GM10847 (cell line): Measurements from ENCODE around the gene SPEG.

Source experiments
- POLR2A ChIP-seq: IDR thresholded peaks from 2 replicates; pipeline ENCODE4 v1.6.1; 2011; ENCODE audit not compliant: insufficient read length; ENCODE audit errors: extremely low read depth

SPEG gene

DNA sequence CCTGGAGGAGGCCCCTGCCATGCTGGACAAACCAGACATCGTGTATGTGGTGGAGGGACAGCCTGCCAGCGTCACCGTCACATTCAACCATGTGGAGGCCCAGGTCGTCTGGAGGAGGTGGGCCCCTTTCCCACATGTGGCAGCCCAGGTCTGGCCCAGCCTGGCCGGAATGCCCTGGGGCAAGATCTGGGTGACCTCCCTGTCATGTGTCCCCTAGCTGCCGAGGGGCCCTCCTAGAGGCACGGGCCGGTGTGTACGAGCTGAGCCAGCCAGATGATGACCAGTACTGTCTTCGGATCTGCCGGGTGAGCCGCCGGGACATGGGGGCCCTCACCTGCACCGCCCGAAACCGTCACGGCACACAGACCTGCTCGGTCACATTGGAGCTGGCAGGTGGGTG lies 38.9 kb downstream of the SPEG start:
- TF ChIP-seq POLR2A = no peak

DNA sequence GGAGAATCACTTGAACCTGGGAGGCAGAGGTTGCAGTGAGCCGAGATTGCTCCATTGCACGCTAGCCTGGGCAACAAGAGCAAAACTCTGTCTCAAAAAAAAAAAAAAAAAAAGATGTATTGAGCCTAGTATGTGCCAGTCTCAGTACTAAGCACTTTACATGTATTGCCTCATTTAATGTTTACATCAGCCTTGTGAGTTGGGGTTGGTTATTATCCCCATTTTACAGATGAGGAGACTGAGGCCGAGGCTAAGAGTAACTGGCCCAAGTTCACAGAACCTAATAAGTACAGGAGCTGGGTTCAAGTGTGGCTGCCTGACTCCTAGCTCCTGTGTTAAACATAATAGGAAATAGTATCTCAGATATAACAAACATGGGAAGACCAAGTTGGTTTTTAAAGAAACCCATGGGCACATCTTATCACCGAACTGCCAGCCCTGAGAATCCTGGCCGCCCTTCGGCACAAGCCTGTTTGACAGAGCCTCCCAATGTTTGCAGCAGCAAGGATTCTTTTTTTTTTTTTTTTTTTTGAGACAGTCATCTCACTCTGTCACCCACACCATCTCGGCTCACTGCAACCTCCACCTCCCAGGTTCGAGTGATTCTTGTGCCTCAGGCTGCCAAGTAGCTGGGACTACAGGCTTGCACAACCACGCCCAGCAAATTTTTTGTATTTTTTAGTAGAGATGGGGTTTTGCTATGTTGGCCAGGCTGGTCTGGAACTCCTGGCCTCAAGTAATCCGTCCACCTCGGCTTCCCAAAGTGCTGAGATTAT lies 39.8 kb downstream of the SPEG start:
- TF ChIP-seq POLR2A = no peak

DNA sequence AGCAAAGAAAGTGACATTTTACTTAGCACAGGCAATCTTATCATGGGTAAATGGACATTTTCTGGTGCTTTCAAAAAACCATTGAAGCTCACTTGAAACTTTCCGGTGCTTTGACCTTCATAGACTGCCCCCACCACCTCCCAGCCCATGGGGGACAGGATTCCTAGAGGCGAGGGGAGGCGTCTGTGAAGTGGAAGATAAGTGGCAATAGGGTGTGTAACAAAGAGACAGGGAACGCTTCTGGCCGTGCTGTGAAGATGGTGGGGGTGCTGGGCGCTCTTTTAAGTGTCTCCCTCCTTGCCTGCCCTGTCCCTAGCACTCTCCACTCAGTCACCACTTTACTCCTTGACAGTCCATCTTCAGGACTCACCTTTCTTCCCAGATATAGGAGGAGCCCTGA lies 40.6 kb downstream of the SPEG start:
- TF ChIP-seq POLR2A = no peak

DNA sequence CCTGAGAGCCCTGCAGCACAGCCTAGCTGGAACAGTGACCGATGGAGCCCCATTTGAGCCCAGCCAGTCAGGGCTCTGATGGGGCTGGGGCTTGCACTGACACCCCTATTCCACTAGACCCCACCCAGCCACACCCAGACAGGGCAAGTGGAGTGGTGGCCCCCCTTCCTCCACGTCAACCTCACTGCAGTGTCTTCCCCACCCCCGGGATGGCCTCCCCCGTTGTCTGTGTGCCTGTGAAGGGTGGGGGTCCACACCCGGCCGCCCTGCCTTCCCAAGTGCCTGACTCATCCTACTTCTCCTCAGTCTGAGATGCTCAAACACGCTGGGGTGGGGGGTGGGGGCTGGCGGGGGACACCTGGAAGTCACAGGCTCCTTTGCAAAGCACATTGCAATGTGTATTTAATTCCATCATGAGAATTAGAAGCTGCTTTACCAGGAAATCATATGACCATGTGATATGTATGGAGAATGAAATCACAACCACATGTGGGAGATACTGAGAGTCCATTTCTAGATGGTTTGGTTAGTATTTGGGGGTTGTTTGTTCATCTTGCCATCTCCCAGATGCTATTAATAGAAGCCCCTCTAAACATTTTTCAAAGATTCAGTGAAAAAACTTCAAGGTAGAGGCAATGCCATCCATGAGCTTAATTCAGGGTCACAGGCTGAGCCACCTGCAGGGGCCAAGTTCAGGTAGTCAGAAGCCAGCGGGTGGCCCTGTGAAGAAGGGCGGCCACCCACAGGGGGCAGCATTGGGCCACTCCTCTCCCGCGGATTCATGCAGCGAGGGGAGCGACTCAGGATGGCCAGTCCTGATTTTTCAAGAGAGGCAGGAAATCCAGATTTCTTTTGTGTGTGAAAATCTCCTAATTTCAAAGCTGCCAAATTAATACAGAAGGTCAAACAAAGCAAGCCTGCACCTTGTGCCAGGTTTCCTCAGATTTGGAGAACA lies 41.3 kb downstream of the SPEG start:
- TF ChIP-seq POLR2A = no peak

DNA sequence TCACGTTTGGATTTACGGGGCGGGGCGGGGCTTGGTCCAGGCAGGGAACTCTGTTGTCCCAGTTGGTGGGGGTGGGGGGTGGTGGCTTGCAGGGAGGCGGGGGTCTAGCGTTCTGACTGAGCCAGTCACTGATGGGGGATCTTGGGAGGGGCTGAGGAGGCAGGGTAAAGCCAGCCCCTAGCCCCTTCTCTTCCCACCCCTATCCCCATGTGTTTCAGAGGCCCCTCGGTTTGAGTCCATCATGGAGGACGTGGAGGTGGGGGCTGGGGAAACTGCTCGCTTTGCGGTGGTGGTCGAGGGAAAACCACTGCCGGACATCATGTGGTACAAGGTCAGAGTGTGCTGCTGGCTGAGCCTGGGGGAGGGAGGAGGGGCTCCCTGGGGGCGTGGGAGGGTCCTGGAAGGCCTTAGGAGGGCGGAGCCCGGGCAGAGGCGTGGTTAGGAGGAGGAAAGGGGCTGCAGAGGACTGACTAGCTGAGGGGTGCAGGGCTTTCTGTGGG lies 42.1 kb downstream of the SPEG start:
- no peak for TF ChIP-seq POLR2A

DNA sequence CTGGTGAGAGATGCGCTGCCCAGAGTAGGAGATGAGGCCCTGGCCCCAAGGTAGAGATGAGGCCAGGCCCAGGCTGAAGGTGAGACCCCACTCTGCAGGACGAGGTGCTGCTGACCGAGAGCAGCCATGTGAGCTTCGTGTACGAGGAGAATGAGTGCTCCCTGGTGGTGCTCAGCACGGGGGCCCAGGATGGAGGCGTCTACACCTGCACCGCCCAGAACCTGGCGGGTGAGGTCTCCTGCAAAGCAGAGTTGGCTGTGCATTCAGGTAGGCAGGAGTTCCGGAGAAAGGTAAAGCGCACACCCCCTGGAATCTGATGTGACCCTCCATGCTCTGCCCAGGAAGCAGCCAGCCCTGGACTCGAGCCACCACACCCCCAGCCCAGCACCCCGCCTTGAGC lies 42.5 kb downstream of the SPEG start:
- TF ChIP-seq POLR2A = no peak

DNA sequence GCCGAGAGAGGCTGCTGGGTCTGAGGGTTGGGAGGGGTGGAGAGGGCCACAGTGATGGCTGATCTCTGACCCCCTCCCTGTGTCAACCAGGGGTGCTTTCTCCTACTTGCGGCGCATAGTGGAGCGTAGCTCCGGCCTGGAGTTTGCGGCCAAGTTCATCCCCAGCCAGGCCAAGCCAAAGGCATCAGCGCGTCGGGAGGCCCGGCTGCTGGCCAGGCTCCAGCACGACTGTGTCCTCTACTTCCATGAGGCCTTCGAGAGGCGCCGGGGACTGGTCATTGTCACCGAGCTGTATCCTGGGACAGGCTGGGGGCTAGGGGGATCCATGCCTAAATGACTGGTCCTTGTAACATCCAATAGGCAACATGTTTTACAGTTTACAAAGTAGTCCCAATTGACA lies 43.2 kb downstream of the SPEG start:
- no peak for TF ChIP-seq POLR2A

DNA sequence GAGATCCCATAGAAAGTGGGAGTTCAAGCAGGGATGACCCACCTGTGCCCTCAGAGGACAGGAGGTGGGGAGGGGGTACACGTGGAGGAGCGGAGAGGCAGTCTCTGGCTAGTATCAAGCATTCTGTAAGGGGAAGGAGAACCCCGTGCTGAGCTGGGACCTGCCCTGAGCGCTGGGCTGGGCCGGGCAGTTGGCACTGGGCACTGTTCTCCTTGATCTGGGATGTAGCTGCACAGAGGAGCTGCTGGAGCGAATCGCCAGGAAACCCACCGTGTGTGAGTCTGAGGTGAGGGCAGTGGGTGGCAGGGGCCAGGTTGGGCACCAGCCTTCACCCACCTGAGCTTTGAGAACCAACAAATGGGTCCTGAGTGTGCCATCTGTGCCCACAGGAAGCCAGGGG lies 44.3 kb downstream of the SPEG start:
- no peak for TF ChIP-seq POLR2A

DNA sequence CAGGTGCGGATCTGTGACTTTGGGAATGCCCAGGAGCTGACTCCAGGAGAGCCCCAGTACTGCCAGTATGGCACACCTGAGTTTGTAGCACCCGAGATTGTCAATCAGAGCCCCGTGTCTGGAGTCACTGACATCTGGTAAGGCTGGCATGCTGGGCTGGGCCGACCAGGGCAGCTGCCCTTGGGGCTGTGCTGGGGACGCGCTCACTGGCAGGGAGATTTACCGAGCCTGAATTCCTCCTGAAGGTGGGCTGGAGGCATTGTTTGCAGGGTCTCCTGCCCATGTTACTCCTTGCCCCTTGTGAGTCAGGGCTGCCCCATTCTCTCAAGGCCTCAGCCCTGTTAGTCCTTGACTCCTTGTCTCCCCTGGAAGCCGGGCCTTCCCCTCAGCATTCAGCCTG lies 45.4 kb downstream of the SPEG start:
- no peak for TF ChIP-seq POLR2A

DNA sequence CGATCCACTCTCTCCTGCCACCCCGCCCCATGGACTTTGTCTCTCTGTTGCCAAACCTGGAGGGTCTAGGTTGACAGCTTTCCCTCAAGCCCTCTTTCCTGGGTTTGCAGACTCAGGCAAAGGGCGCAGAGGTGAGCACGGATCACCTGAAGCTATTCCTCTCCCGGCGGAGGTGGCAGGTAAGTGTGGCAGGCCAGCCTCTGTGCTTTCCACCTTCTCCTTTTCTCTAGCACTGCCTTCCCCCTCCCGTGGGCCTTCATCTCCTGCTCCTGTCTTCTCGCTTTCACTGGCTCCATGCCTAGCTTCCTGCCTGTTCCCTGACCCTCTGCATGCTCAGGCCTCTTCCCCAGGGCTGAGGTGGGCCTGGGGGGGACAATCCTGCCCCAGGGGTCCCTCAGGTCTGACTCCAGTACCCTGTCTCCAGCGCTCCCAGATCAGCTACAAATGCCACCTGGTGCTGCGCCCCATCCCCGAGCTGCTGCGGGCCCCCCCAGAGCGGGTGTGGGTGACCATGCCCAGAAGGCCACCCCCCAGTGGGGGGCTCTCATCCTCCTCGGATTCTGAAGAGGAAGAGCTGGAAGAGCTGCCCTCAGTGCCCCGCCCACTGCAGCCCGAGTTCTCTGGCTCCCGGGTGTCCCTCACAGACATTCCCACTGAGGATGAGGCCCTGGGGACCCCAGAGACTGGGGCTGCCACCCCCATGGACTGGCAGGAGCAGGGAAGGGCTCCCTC lies 48.2 kb downstream of the SPEG start:
- no peak for TF ChIP-seq POLR2A

DNA sequence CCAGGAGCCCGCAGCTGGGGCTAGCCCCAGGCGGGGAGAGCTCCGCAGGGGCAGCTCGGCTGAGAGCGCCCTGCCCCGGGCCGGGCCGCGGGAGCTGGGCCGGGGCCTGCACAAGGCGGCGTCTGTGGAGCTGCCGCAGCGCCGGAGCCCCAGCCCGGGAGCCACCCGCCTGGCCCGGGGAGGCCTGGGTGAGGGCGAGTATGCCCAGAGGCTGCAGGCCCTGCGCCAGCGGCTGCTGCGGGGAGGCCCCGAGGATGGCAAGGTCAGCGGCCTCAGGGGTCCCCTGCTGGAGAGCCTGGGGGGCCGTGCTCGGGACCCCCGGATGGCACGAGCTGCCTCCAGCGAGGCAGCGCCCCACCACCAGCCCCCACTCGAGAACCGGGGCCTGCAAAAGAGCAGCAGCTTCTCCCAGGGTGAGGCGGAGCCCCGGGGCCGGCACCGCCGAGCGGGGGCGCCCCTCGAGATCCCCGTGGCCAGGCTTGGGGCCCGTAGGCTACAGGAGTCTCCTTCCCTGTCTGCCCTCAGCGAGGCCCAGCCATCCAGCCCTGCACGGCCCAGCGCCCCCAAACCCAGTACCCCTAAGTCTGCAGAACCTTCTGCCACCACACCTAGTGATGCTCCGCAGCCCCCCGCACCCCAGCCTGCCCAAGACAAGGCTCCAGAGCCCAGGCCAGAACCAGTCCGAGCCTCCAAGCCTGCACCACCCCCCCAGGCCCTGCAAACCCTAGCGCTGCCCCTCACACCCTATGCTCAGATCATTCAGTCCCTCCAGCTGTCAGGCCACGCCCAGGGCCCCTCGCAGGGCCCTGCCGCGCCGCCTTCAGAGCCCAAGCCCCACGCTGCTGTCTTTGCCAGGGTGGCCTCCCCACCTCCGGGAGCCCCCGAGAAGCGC lies 49.1 kb downstream of the SPEG start:
- no peak for TF ChIP-seq POLR2A

DNA sequence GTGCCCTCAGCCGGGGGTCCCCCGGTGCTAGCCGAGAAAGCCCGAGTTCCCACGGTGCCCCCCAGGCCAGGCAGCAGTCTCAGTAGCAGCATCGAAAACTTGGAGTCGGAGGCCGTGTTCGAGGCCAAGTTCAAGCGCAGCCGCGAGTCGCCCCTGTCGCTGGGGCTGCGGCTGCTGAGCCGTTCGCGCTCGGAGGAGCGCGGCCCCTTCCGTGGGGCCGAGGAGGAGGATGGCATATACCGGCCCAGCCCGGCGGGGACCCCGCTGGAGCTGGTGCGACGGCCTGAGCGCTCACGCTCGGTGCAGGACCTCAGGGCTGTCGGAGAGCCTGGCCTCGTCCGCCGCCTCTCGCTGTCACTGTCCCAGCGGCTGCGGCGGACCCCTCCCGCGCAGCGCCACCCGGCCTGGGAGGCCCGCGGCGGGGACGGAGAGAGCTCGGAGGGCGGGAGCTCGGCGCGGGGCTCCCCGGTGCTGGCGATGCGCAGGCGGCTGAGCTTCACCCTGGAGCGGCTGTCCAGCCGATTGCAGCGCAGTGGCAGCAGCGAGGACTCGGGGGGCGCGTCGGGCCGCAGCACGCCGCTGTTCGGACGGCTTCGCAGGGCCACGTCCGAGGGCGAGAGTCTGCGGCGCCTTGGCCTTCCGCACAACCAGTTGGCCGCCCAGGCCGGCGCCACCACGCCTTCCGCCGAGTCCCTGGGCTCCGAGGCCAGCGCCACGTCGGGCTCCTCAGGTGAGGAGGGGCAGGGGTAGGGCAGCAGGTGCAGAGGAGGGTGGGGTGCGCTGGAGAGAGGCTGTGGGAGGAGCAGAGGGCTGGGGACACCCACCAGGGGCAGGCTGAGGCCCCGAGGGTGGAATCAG lies 49.9 kb downstream of the SPEG start:
- no peak for TF ChIP-seq POLR2A

DNA sequence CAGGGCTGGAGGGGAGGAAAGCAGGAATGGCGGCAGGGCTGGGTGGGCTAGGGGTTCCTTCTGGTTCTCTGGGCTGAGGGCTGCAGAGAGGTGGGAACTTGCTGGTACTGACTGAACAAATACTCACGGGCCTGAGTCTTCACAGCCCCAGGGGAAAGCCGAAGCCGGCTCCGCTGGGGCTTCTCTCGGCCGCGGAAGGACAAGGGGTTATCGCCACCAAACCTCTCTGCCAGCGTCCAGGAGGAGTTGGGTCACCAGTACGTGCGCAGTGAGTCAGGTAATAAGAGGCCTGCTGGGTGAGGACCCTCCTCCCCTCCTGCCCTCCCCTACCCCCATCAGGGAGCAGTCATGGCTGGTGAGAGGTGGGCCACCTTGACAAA lies 50.5 kb downstream of the SPEG start:
- TF ChIP-seq POLR2A = no peak

DNA sequence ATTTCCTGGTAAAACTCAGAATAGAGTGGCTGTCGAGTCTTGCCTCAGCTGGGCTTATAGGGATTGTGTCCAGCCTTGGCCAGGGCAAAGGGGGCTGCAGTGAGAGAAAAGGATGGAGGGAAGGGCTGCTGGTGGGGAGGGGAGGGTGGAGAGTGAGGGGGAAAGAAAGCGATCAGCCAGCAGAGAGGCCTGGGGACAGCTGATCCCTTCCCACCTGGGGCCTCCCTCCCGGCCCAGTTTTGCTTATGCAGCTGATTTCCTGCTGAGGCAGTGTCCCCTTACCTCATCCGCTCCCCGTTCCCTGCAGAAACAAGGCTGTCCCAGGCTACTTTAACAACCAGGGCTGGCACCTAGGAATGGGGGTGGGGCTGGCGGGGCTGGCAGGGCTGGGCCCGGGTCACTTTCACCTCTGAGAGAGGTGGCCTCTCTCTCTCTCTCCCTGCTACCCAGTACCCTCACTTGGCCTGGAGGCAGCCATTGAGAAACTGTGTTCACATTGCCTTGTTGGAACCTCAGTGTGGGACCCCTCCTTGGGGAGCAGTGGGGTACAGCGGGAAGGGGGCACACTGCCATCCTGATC lies 51.8 kb downstream of the SPEG start:
- TF ChIP-seq POLR2A = no peak
